IPS-15b (cell line): ENCODE results near the gene DAP3.
A peak's percentile ranks its signal among the peaks of the same experiment; 100 is the strongest.
"Not testable (repeated sequence)": the region's sequence is repeated elsewhere in the genome, so short reads cannot be mapped to it uniquely, and the experiment has no call there.

Experiments
- H3K27me3 ChIP-seq: one replicate; pipeline ENCODE4 v1.6.1; 2013; ENCODE audit warnings: low read length; ENCODE audit not compliant: control insufficient read depth, insufficient read depth
- H3K36me3 ChIP-seq: one replicate; pipeline ENCODE4 v1.6.1; 2013; ENCODE audit warnings: low read length; ENCODE audit not compliant: control insufficient read depth, insufficient read depth
- H3K4me1 ChIP-seq: one replicate; pipeline ENCODE4 v1.6.1; 2013; ENCODE audit warnings: mild to moderate bottlenecking, low read length; ENCODE audit not compliant: control insufficient read depth, insufficient read depth
- H3K4me3 ChIP-seq: one replicate; pipeline ENCODE4 v1.5.1; 2013; ENCODE audit warnings: low read depth, low read length
- H3K9ac ChIP-seq: one replicate; pipeline ENCODE4 v1.6.1; 2013; ENCODE audit warnings: low read depth, mild to moderate bottlenecking, low read length
- H3K9me3 ChIP-seq: one replicate; pipeline ENCODE4 v1.6.1; 2013; ENCODE audit warnings: mild to moderate bottlenecking, low read length; ENCODE audit not compliant: control insufficient read depth, insufficient read depth

Gene DAP3

DNA sequence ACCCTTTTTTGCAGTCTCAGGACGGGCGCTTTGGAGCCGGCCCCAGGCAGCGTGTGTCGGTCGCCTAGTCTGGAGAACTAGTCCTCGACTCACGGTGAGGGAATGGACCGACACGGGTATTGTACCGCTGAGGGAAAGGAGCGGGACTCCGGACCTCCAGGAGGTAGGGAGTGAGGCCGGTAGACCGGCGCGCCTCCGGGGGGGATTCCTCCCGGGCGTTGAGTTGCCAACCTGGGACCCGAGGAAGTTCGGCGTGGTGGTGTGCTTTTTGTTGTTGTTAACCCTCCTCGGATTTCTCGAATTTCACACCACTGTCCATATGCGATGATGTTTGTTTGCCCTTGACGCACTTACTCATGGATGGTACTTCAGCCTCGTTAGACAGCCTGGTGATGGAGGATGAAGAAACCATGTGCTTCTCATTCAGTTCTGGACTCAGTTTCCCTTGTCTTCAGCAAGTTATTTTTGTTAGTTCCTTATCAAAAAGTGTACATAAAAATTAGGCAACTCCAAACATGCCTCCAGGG, at the start of gene DAP3:
Gene DAP3, plus strand, starts transcription at position 11 of the 527 bp plus-strand sequence. CDS start 20,689 bp downstream, outside the sequence.
- not testable (repeated sequence) for H3K9me3 ChIP-seq, H3K27me3 ChIP-seq, H3K36me3 ChIP-seq, H3K4me1 ChIP-seq
- Histone ChIP-seq H3K4me3 (peak within 1 kb of the TSS; percentile 99), H3K9ac (peak within 1 kb of the TSS; percentile 97)

DNA sequence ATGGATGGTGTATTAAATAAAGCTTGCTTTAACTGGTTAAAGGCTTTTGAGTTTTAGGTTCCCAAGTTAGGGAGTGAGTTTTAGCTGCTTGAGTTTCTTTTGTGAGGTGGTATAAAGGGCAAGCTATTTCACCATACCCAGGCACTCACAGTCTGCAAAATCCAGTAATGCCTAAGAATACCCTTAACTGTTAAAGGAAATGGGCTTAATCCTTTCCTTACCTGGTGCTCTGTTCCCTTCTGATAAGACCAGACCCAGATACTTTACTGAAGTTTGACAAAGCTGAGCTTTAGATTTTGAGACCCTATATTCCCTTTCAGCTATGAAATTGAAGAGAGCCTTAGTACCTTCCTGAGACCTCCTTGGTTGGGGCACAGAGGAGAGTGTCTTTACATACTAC, 48.5 kb upstream of the DAP3 start:
- H3K4me3 ChIP-seq = no peak overlapping the region
- H3K9ac ChIP-seq = no peak overlapping the region
- H3K4me1 ChIP-seq = peaks cover 11% of the 10 kb centered on the region
- no peaks in the 10 kb centered on the region for H3K27me3 ChIP-seq
- no peaks in the 10 kb centered on the region for H3K36me3 ChIP-seq
- H3K9me3 ChIP-seq = peaks cover 24% of the 10 kb centered on the region

- H3K4me3 ChIP-seq, H3K27me3 ChIP-seq, H3K36me3 ChIP-seq, H3K4me1 ChIP-seq, H3K9ac ChIP-seq: not testable (repeated sequence)
- peaks cover 24% of the 10 kb centered on the region for H3K9me3 ChIP-seq
Observed at GRCh38 chr1:155642559-155643180, 46.2 kb upstream of the DAP3 start.

- Histone ChIP-seq H3K36me3 (no peaks in the 10 kb centered on the region), H3K9ac (no peak overlapping the region), H3K9me3 (peaks cover 24% of the 10 kb centered on the region), H3K4me1 (no peaks in the 10 kb centered on the region), H3K4me3 (no peak overlapping the region), H3K27me3 (no peaks in the 10 kb centered on the region)
Observed at GRCh38 chr1:155643230-155643629, 45.7 kb upstream of the DAP3 start.

- Histone ChIP-seq H3K9ac (no peak overlapping the region), H3K36me3 (no peaks in the 10 kb centered on the region), H3K9me3 (peaks cover 24% of the 10 kb centered on the region), H3K4me3 (no peak overlapping the region), H3K4me1 (no peaks in the 10 kb centered on the region), H3K27me3 (no peaks in the 10 kb centered on the region)
Observed at GRCh38 chr1:155645034-155645598, 43.8 kb upstream of the DAP3 start.

GRCh38 chr1:155645648-155646047, 43.2 kb upstream of the DAP3 start:
- Histone ChIP-seq H3K9ac (no peak overlapping the region), H3K4me3 (no peak overlapping the region), H3K4me1 (no peaks in the 10 kb centered on the region), H3K36me3 (no peaks in the 10 kb centered on the region), H3K9me3 (peaks cover 22% of the 10 kb centered on the region), H3K27me3 (no peaks in the 10 kb centered on the region)

- peaks cover 19% of the 10 kb centered on the region for H3K9me3 ChIP-seq
- H3K9ac ChIP-seq = no peak overlapping the region
- H3K27me3 ChIP-seq = no peaks in the 10 kb centered on the region
- no peaks in the 10 kb centered on the region for H3K36me3 ChIP-seq
- H3K4me1 ChIP-seq = peaks cover under 1% of the 10 kb centered on the region
- H3K4me3 ChIP-seq = no peak overlapping the region
Observed at GRCh38 chr1:155646307-155646706, 42.6 kb upstream of the DAP3 start.

DNA sequence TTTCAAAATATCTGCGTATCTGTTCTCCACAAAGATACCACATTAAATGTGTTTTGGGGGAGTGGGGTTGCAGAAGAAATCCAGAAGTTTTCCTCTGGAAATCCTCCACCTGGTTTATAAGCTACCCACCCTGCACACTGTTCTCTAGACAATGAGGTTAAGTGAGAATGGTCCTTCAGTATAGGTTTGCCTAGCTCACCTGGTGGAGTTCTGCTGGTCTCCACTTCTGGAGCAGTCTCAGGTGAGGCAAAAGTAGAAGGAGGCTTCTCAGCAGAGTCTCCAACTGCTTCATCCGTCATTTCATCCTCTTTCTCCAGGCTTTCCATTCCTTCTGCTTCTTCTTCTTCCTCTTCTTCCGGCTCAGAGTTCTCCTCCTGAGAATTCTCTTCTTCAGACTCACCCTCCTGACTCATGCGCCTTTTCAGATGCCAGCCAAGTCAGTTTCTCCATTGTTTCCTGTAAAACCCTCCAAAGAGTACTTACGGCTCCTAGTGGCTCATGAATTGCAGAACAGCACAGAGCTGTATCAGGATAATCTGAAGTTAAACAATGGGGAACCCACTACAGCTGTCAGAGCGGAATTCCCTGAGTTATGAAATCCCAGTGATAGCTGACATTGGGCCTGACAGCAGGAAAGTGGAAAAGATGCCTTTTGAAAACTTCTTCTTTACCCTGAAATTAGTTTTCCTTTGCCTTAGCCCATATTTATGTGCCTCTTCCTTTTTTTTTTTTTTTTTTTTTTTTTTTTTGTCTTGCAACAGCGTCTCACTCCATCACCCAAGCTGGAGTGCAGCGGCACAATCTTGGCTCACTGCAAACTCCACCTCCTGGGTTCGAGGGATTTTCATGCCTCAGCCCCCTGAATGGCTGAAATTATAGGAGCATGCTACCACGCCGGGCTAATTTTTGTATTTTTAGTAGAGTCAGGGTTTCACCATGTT, 40.4 kb upstream of the DAP3 start:
- Histone ChIP-seq H3K27me3 (no peaks in the 10 kb centered on the region), H3K9me3 (peaks cover 4% of the 10 kb centered on the region), H3K9ac (no peak overlapping the region), H3K4me3 (no peak overlapping the region), H3K4me1 (peaks cover 3% of the 10 kb centered on the region), H3K36me3 (no peaks in the 10 kb centered on the region)

- H3K27me3 ChIP-seq = no peaks in the 10 kb centered on the region
- H3K36me3 ChIP-seq = no peaks in the 10 kb centered on the region
- H3K9me3 ChIP-seq = no peaks in the 10 kb centered on the region
- H3K4me3 ChIP-seq = no peak overlapping the region
- H3K9ac ChIP-seq = no peak overlapping the region
- peaks cover 3% of the 10 kb centered on the region for H3K4me1 ChIP-seq
Observed at GRCh38 chr1:155649676-155650075, 39.2 kb upstream of the DAP3 start.

GRCh38 chr1:155650231-155650757, 38.6 kb upstream of the DAP3 start:
- no peak overlapping the region for H3K4me3 ChIP-seq
- H3K36me3 ChIP-seq = no peaks in the 10 kb centered on the region
- peaks cover 3% of the 10 kb centered on the region for H3K4me1 ChIP-seq
- no peak overlapping the region for H3K9ac ChIP-seq
- no peaks in the 10 kb centered on the region for H3K27me3 ChIP-seq
- H3K9me3 ChIP-seq = no peaks in the 10 kb centered on the region

DNA sequence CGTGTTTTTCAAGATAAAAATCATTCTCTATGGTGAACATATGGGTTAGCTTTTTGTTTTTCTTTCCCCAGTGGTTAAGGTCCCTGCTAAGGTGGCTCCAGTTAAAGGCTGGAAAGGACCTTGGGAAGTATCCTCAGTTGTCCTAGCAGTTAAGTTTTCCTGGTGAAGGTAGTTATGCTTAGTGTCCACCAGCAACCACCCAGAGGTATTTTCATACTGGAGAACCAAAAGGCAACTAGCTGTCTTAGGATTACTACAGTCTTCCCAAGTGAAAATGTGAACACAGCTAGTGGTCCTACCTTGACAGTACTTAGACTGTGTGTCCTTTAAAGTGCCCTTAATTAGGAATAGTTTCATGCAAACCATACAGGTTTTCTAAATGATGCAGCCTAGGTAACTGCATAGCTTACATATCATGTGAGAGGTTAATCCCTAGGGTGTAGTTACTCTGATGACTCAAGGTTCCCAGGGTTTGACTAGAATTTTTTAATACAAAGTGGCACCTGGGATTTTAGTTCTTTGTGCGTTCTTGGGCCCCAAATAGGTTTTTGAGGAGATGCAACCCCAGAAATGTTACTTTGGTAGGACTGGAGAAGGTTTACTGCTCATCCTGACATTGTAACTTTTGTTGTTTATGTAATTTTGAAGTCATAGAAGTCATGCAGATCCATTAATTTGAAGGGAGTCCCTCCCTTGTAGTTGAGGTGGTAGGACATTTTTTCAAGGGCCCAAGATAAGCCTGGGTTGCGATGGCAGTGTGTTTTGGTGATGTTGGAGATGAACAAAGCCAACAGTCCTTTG, 36.8 kb upstream of the DAP3 start:
- H3K9ac ChIP-seq = no peak overlapping the region
- no peaks in the 10 kb centered on the region for H3K36me3 ChIP-seq
- no peak overlapping the region for H3K4me3 ChIP-seq
- H3K9me3 ChIP-seq = no peaks in the 10 kb centered on the region
- H3K27me3 ChIP-seq = no peaks in the 10 kb centered on the region
- H3K4me1 ChIP-seq = peaks cover 3% of the 10 kb centered on the region
